ENCODE results near the gene RIMBP2.

The RIMBP2 gene

DNA sequence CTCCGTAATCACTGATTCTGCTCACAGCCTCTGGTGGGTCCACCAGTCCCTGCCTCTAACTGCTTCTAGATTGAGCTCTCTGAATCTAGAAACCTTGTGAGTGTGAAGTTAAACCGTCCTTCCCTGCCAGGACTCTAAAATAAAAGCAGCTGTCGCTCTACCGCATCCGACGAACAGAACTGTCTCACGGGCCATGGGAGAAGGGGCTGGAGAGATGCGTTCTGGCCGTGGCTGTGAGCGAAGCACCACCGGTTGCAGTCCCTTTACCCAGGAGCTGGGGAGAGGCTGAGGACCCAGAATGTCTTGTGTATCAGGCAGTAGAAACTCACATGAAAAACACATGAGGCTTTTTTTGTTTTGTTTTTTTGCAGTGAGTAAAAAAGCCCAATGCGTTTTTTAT lies 218.8 kb downstream of the RIMBP2 start:
- DNase-seq (ENCODE audit: extremely low spot score, insufficient read length, low read depth) (no peak), FAIRE-seq (no peak)

DNA sequence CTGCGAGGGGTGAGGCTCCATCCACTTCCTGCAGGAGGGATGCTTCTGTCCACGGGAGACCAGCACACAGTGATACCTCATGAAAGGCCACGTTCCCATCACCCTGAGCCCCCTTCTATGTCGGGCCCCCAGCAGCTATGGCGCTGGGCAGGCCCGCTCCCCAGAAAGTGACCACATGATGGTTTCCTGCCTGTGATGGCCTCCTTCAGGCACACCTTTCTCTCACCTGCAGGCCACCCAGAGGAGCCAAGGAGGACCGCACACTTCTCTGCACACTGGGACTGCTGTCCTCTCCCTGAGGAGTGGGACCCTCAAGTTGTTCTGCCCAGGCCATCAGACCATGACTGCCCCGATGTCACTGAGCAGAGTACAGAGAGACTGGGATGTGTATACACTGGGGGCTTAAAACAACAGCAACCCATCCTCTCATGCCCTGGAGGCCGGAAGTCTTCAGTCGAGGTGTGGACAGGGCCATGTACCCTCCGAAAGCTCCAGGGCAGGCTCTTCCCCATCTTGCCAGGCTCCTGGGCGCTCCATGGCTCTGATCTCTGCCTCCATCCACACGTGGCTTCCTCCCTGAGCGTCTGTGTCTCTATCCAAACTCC lies 219.5 kb downstream of the RIMBP2 start:
- no peak for DNase-seq (ENCODE audit: extremely low spot score, insufficient read length, low read depth)
- no peak for FAIRE-seq

DNA sequence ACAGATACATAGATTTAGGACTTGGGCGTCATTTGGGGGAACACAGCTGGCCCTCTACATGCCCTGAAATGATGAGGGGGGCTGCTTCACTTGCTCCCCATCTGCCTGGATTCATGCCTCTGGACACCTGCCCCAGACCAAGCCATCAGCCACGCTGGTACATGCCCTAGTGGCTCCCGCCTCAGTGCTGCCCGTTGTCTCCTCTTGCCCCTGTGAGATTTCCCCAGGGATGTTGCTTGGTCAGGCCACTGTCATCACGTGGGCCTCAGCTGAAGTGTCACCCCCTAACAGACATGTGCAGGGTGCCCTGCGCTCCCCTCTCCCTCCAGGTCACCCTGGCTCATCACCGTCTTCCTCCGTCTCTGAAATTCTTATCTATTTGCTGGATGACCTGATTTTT lies 220.9 kb downstream of the RIMBP2 start:
- DNase-seq (ENCODE audit: extremely low spot score, insufficient read length, low read depth) (no peak), FAIRE-seq (no peak)

DNA sequence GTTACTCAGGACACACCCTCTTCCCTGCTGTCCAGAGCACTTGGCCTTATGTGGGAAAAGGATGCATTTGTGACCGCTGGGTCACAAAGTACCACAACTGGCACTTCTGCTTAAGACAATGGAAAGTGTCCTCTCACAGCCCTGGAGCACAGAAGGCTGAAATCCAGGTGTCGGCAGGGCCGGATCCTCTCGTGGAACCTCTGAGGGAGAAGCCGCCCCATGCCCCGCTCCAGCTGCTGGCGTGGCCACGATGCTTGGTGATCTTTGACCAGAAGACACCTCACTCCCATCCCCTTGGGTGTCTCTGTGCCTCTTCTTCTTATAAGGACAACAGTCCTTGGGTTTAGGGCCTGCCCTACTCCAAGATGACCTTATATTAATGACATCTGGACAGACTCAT lies 221.4 kb downstream of the RIMBP2 start:
- DNase-seq (ENCODE audit: extremely low spot score, insufficient read length, low read depth): no peak
- FAIRE-seq: no peak

DNA sequence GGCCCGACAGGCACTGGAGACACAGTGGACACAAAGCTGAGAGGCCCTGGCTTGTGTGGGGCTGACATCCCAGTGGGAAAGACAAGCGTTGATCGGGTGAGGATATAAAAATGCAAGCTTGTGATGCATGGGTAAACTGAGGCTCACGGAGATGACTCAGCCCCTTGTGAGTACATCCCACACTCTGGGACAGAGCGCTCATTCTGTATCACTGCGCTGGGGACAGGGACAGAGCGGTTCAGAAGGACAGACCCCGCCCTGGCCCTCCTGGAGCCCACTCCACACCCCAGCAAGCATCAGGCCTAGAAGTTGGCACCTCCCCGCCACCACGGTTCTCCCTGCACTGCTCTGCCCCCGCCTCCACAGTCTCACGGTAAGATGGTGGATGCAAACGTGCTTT lies 222.1 kb downstream of the RIMBP2 start:
- FAIRE-seq (no peak), DNase-seq (ENCODE audit: extremely low spot score, insufficient read length, low read depth) (no peak)

DNA sequence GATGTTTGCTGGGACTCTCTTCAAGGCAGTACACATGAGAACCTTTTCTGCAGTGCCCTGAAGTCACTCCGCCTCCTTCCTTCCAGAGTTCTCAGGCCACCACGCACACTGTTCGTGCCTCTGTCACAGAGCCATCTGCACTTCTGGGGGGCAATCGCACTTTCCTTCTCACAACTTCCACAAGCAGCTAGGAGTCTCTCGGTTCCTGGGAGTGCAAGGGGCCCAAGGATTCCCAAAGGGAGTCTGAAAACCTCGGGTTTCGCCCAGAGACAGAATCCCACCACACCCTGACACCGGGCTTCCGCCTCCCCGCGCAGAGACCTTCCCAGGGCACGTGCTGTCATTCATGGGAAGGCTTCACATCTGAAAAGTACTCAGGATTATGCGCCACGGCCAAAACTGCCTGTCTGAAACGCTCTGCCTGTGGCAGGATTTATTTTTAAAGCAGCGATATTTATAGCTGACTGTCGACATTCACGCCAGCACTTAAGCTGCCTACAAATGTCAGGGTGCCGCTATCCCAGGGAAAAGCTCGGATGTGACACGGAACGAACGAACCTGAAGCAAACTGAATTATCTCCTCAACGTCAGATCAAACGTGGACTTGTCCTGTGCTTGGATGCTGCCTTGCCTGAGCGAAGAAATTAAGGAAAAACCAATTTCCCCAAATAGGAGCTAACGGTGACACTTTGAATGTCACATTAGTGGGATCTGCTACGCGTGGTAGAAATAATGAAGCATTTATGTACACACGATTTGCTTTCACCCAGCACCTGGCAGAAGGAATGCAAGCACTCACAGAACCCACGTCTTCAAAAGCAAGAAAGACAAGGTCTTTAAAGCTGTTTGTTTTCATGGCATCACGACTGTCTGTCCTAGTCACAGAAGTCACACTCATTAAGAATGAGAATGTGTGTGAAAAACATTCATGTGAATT lies 224.4 kb downstream of the RIMBP2 start:
- DNase-seq (ENCODE audit: extremely low spot score, insufficient read length, low read depth): no peak
- no peak for FAIRE-seq

DNA sequence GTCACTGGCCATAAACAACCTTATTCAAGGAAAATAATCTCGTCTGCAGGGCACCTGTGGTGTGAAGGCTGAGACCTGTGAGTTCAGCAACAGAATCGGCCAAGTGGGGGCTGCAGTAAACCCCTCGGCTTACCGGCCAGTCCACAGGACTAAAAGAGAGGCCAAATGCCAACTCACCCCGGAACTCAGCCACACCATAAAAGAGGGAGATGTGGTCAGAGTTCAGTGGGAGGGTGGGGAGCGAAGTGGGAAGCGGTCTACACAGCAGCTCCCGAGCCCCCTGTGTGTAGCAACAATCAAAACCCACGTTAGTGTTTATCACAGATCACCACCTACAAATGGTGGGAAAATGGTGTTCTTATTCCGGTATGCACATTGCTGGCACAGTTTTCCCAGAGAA lies 225.4 kb downstream of the RIMBP2 start:
- DNase-seq (ENCODE audit: extremely low spot score, insufficient read length, low read depth): no peak
- FAIRE-seq: no peak

DNA sequence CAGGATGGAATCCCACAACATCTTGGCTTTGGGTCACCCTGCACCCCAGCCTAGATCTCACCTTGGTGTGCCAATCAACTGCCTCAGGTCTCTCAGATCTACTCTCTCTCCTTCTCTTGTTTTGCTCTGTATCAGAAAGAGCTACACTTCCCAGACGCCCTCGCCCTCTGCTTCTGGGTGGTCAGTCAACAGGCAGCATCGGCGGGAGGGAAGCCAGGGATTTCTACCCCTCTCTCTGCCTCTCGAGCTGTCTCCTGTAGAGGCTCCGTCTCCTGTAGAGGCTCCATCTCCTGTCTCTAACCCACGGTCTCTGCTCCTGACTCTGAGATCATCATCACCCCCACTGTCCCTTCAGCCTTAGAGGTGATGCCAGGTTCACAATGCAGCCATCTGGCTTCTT lies 226.8 kb downstream of the RIMBP2 start:
- DNase-seq (ENCODE audit: extremely low spot score, insufficient read length, low read depth): no peak
- no peak for FAIRE-seq

DNA sequence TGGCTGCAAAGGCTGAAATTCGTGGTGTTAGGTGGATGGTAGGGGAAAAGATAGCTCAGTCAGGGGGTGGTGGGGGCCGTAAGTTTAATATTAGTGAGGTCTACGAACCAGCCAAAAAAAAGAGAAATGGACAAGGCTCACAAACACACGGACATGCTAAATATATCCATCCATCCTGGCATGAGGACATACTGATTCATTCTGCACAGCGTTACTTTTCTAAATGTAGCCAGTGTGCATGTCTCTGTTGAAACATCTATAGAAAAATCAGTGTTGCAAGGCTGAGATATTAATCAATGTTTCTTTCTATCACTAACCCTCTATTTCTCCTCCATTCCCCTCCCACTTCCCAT lies 227.8 kb downstream of the RIMBP2 start:
- FAIRE-seq: no peak
- DNase-seq (ENCODE audit: extremely low spot score, insufficient read length, low read depth): no peak

DNA sequence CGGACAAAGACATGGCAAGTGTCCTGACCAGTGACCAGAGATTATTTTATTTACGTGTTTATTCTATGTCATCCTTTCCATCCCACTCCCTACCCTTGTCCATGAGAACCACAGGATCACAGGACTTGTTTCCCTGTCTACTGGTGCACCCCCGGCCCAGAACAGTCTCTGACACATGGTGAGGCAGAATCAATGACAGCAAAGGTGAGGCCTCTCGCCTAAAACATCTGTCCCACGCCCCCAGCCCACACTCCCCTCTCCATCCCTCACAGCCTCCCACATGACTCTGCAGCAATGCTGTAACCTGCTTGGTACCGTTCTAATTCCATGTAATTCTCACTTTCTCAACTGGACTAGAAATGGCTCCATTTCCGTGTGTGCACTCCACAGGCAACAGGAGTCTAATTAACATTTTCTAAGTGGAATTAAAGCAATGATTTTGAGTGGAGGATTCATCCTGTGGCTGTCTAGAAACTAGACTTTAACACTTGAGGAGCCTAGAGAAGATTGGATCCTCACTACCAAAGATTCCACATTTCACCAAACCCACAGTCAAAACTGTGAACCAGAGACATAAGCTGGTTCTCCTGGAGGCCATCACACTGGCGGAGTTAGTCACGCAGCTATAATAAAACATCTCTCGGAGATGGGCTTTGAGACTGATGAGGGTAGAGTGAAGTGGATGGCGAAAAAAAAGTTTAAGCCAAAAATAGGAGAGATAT lies 228.3 kb downstream of the RIMBP2 start:
- no peak for DNase-seq (ENCODE audit: extremely low spot score, insufficient read length, low read depth)
- no peak for FAIRE-seq

DNA sequence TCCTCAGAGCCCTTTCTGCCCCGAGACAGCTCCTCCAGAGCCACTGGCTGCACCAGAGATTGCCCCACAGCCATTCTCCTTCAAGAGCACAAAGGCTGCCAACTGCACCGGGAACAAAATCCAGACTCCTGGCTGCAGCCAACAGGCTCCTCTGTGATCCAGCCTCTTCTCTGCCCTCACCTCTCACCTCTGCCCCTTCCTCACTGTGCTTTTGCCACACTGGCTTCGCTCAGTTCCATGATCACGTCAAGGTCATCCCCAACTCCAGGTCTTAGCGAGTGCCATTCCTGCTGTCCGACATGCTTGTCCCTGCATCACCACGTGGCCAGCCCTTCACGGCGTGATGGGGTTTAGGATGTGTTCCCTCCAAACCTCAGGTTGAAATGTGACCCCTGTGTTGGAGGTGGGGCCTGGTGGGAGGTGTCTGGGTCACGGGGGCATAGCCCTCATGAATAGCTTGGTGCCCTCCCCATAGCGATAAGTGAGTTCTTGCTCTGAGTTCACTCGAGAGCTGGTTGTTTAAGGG lies 229.1 kb downstream of the RIMBP2 start:
- DNase-seq (ENCODE audit: extremely low spot score, insufficient read length, low read depth) (no peak), FAIRE-seq (no peak)

DNA sequence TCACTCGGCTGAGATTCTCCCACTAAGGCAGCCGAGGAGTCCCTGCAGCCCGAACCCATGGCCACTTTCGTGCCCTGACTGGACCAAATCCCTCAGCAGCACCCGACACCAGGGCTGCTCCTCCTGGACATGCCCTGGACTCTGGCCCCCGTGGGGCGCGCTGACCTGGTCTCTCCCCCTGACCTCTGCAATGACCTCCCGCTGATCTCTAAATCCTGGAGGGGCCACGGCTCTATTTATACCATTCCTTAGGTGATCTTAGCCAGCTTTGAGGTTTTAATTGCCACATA lies 230.0 kb downstream of the RIMBP2 start:
- no peak for DNase-seq (ENCODE audit: extremely low spot score, insufficient read length, low read depth)
- FAIRE-seq: no peak

DNA sequence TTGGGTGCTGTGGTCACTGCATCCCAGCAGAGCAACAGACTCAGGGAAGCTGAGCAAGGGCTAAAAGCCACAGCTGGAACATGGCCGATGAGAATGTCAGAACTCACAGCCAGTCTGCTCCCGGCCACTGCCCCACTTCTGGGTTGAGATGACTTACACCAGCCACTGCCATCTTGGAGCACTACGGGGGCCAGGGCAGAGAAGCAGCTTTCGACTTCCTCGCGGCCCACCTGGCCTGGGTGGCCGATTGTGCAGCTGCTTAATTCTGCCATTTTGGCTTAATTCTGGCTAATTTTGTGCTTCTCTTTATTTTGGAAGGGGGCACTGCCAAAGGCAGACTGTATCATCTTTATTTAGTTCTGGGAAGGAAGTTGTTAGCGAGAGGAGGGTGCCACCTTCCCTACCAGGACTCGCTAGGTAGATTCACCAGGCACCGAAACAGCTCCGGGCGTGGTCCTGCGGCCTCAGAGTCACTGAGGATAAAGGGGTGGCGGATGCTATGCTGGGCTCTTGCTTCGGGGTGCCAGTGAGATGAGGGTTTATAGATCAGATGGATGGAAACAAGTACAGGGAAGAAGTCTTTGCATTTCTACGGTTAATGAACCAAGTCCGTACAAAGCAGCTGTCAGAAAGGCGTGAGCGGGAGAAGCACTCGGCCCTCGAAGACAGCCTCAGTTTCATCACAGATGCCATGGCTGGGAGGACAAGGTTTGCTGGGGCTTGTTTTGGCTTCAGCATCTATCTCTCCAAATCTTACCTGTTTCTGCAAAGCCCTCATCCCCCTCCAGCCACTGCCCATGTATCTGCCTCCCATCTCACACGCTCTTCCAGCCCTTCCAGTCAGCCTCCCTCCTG lies 230.6 kb downstream of the RIMBP2 start:
- DNase-seq (ENCODE audit: extremely low spot score, insufficient read length, low read depth): no peak
- FAIRE-seq: no peak

DNA sequence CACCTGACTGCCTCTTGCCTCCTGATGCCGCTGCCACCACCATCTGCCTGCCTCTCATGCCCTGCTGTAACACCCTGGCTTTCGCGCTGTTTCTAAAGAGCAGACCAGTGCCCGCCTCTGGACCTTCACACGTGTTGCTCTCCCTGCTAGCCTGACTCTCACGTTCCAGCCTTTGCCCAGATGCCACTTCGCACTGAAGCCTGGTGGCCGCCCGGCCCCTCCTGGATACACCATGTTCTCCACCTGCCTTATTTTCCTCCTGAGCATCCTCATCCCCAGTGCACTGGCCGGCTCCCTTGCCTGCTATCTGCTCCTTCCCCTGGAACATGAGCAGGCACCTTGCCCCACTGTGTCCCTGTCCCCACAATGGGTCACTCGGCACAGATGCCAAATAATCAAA lies 231.9 kb downstream of the RIMBP2 start:
- DNase-seq (ENCODE audit: extremely low spot score, insufficient read length, low read depth) (no peak), FAIRE-seq (no peak)

DNA sequence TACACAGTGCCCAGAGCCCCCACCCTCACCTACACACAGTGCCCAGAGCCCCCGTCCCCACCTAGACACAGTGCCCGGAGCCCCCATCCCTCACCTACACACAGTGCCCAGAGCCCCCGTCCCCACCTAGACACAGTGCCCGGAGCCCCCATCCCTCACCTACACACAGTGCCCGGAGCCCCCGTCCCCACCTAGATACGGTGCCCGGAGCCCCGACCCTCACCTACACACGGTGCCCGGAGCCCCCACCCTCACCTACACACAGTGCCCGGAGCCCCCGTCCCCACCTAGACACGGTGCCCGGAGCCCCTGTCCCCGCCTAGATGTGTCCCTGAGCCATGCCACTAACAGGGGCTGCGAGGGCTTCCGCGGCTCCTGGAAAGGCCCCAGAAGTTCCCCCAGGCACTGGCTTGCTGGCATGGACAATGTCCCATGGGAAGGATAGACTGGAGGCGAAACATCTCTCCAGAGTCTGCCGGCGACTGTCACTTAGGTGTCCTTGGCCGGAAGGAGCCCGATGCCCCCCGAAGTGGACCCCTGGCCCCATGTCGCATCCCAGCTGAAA lies 232.4 kb downstream of the RIMBP2 start:
- FAIRE-seq (no peak), DNase-seq (ENCODE audit: extremely low spot score, insufficient read length, low read depth) (no peak)

DNA sequence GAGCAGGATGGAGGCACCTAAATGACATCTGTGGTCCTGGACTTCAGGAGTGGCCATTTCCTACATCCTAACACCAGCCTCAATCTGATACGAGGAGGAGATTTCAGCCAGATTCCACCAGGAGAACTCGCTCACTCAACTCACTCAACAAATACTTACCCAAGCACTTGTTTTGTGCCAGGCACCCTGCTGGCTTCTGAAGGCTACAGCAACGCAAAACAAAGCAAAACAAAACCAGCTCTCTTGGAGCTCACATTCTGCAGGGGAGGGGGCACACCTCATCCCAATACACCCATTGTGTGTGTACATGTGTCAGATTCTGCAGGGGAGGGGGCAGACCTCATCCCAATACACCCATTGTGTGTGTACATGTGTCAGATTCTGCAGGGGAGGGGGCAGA lies 233.7 kb downstream of the RIMBP2 start:
- FAIRE-seq (no peak), DNase-seq (ENCODE audit: extremely low spot score, insufficient read length, low read depth) (no peak)

DNA sequence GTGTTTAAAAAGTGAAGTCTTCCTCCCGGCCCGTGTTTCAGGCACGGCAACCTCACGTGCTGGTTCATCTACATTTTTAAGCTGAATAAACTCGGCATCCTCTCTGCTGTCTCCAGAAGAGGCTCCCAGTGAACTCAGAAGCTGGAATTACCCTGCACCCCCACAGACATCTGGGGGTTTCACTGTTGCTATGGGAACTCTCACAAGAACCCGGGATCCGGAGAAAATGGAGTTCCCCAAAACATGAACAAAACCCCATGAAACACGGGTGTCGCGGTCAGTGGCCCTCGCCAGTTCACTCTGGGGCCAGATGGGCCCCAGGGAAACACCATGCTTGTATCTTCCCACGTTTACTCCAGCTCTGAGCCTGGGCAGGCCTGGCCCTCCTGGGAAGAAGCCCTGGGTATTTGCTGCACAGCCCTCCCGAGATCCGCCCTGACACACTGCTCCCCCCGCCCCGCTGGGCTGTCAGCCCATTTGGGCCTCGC lies 234.7 kb downstream of the RIMBP2 start:
- DNase-seq (ENCODE audit: extremely low spot score, insufficient read length, low read depth) (no peak), FAIRE-seq (no peak)

DNA sequence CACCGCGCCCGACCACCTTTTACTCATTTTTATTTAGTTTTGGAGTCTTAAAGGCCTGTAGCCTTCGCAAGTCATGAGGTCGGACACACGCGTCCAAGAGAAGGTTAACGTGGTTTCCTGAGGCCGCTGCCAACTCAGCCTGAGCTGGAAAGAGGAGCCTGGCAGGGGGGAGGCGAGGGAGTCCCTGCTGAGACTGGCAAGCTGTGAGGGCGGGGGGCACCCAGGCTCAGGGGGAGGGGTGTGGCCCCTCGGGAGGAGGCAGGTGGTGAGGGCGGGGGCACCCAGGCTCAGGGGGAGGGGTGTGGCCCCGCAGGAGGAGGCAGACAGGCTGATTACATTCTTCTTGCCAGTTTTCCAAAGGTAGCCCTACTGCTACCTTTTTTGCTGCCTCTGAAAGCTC lies 235.2 kb downstream of the RIMBP2 start:
- no peak for FAIRE-seq
- no peak for DNase-seq (ENCODE audit: extremely low spot score, insufficient read length, low read depth)

DNA sequence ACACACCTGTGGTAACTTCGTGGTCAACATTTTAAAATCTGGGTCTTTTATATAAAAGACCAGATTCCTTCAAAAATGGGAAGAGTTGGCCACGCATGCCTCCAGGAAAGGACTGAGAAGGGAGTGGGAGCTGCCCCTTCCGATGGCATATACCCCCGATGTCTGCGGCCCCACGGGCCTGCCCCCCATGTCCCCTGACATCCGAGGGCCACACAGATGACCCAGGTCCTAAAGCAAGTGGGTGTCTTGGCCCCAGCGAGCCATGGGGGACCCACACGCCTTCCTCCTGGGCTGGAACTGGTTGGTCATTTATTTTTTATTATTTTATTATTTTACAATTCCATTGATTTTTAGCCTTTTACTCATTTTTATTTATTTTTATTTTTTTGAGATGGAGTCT lies 235.9 kb downstream of the RIMBP2 start:
- FAIRE-seq: no peak

More for the DNA sequence above, 235.9 kb downstream of the RIMBP2 start:
- DNase-seq (ENCODE audit: extremely low spot score, insufficient read length, low read depth): no peak

Data from GM18507 (cell line).